H1 (cell line): ENCODE results near the gene TEAD3. TPM values are rescaled to one million over a fixed set of nuclear protein-coding genes. Genes with fewer than 3 reads are reported as not detected.

Source experiments
- CTCF ChIA-PET: fragments of 300-600 bp; sonication (Branson Sonifier 250); formaldehyde crosslinking; loops from one replicate; lab custom pipeline; 2021; ENCODE audit not compliant: partially characterized antibody; lab: Charles Lee
- POLR2A ChIA-PET: fragments of 300-600 bp; sonication (Branson Sonifier 250); formaldehyde crosslinking; loops from one replicate; lab custom pipeline; 2021; ENCODE audit warnings: inconsistent platforms; ENCODE audit not compliant: partially characterized antibody; lab: Charles Lee
- DNase-seq, 2 experiments: peaks; one replicate each; pipeline versions ENCODE4 v3.0.0 to v3.0.0-alpha.2; 2010 to 2022; ENCODE audit warnings: low spot score in 2 of 2, low read depth in 1 of 2, mixed read lengths in 1 of 2
- FAIRE-seq: peaks from 2 replicates; lab custom pipeline; 2011; peaks lifted over from hg19 to GRCh38; lab: Jason Lieb, UNC
- H2AFZ ChIP-seq: 2 replicates; pipeline ENCODE4 v1.8.1; 2012; ENCODE audit warnings: low read length, inconsistent platforms
- H2AK5ac ChIP-seq: 2 replicates; pipeline ENCODE4 v1.6.1; 2013; ENCODE audit warnings: low read depth, low read length
- H2BK120ac ChIP-seq: replicated peaks from 2 replicates; pipeline ENCODE3; 2013; ENCODE audit warnings: low read depth, low read length, inconsistent platforms
- H2BK12ac ChIP-seq: 2 replicates; pipeline ENCODE4 v1.6.1; 2013; ENCODE audit warnings: low read depth, low read length
- H2BK15ac ChIP-seq: 2 replicates; pipeline ENCODE4 v1.6.1; 2013; ENCODE audit warnings: low read length
- H2BK20ac ChIP-seq: 2 replicates; pipeline ENCODE4 v1.6.1; 2013; ENCODE audit warnings: low read length
- H2BK5ac ChIP-seq: 2 replicates; pipeline ENCODE4 v1.6.1; 2013; ENCODE audit warnings: low read depth, low read length
- H3K14ac ChIP-seq: 2 replicates; pipeline ENCODE4 v1.6.1; 2013; ENCODE audit warnings: inconsistent platforms; ENCODE audit not compliant: insufficient read length
- H3K18ac ChIP-seq: 2 replicates; pipeline ENCODE4 v1.6.1; 2013; ENCODE audit warnings: low read length; ENCODE audit errors: extremely low read depth
- H3K23ac ChIP-seq: 2 replicates; pipeline ENCODE4 v1.6.1; 2013; ENCODE audit warnings: inconsistent platforms; ENCODE audit not compliant: insufficient read length
- H3K23me2 ChIP-seq: 2 replicates; pipeline ENCODE4 v1.6.1; 2013; ENCODE audit warnings: low read depth, low read length
- H3K27ac ChIP-seq: 2 replicates; pipeline ENCODE4 v1.6.1; 2011; ENCODE audit warnings: low read depth, low read length, inconsistent platforms
- H3K27me3 ChIP-seq, 4 experiments: replicated peaks in 1 of 4; 1 replicate in 1 of 4; 2 replicates in 3 of 4; pipeline versions ENCODE4 v1.6.1 to v1.8.1; 2011 to 2013; ENCODE audit warnings: low read length in 3 of 4, mild to moderate bottlenecking in 3 of 4, inconsistent platforms in 2 of 4, mixed read lengths in 2 of 4, moderate library complexity in 1 of 4; ENCODE audit not compliant: control insufficient read depth in 3 of 4, insufficient read depth in 3 of 4; ENCODE audit errors: extremely low read depth in 1 of 4
- H3K36me3 ChIP-seq, 4 experiments: 2 replicates each; pipeline versions ENCODE4 v1.6.1 to v1.8.1; 2011 to 2013; ENCODE audit warnings: mild to moderate bottlenecking in 4 of 4, low read length in 3 of 4, moderate library complexity in 2 of 4, control low read depth in 1 of 4, inconsistent platforms in 1 of 4; ENCODE audit not compliant: insufficient read depth in 4 of 4, control insufficient read depth in 2 of 4
- H3K4ac ChIP-seq: replicated peaks from 2 replicates; pipeline ENCODE3; 2013; ENCODE audit warnings: low read length, low read depth, mixed read lengths, inconsistent platforms; ENCODE audit not compliant: insufficient read length
- H3K4me1 ChIP-seq, 4 experiments: replicated peaks in 1 of 4; 1 replicate in 1 of 4; 2 replicates in 3 of 4; pipeline versions ENCODE4 v1.6.1 to v1.8.1; 2011 to 2013; ENCODE audit warnings: low read length in 3 of 4, inconsistent platforms in 2 of 4, mixed read lengths in 1 of 4; ENCODE audit not compliant: insufficient read depth in 4 of 4, control insufficient read depth in 3 of 4
- H3K4me2 ChIP-seq, 2 experiments: 2 replicates each; pipeline versions ENCODE4 v1.6.1 to v1.8.1; 2011 to 2013; ENCODE audit warnings: low read depth in 2 of 2, low read length in 2 of 2, control low read depth in 1 of 2, inconsistent platforms in 1 of 2, mild to moderate bottlenecking in 1 of 2; ENCODE audit not compliant: insufficient read depth in 1 of 2
- H3K4me3 ChIP-seq, 4 experiments: fragments of 200-600, 300-600 bp in 1 of 4; sonication (generic), shearing (Covaris generic), sonication (Bioruptor Twin) in 1 of 4; 2 replicates each; pipeline versions ENCODE4 v1.5.1 to v1.8.1; 2011 to 2016; ENCODE audit warnings: low read length in 4 of 4, low read depth in 3 of 4, control low read depth in 2 of 4, inconsistent platforms in 2 of 4, mild to moderate bottlenecking in 2 of 4, mixed read lengths in 1 of 4, moderate library complexity in 1 of 4; ENCODE audit not compliant: insufficient read depth in 2 of 4; ENCODE audit errors: extremely low read depth in 1 of 4
- H3K56ac ChIP-seq: replicated peaks from 2 replicates; pipeline ENCODE3; 2013; ENCODE audit warnings: low read depth, mild to moderate bottlenecking, mixed read lengths, low read length, inconsistent platforms; ENCODE audit not compliant: insufficient read length
- H3K79me1 ChIP-seq: 2 replicates; pipeline ENCODE4 v1.6.1; 2013; ENCODE audit warnings: low read depth, low read length, control low read depth
- H3K79me2 ChIP-seq, 2 experiments: 2 replicates each; pipeline versions ENCODE4 v1.6.1 to v1.8.1; 2012 to 2013; ENCODE audit warnings: low read length in 2 of 2, mild to moderate bottlenecking in 2 of 2, inconsistent platforms in 1 of 2; ENCODE audit not compliant: insufficient read depth in 2 of 2, control insufficient read depth in 1 of 2
- H3K9ac ChIP-seq, 4 experiments: replicated peaks in 1 of 4; 1 replicate in 1 of 4; 2 replicates in 3 of 4; pipeline versions ENCODE4 v1.6.1 to v1.8.1; 2011 to 2013; ENCODE audit warnings: low read depth in 3 of 4, low read length in 3 of 4, control low read depth in 2 of 4, mild to moderate bottlenecking in 2 of 4, moderate library complexity in 2 of 4, inconsistent platforms in 1 of 4; ENCODE audit errors: extremely low read depth in 1 of 4
- H3K9me3 ChIP-seq, 2 experiments: 2 replicates each; pipeline versions ENCODE4 v1.6.1 to v1.8.1; 2012 to 2013; ENCODE audit warnings: mild to moderate bottlenecking in 2 of 2, moderate library complexity in 2 of 2, control low read depth in 1 of 2, inconsistent platforms in 1 of 2, low read depth in 1 of 2, low read length in 1 of 2, mixed read lengths in 1 of 2; ENCODE audit not compliant: insufficient read depth in 2 of 2
- H4K20me1 ChIP-seq, 2 experiments: replicated peaks in 1 of 2; 2 replicates each; pipeline versions ENCODE3 to v1.8.1; 2011 to 2013; ENCODE audit warnings: inconsistent platforms in 2 of 2, low read length in 2 of 2, mild to moderate bottlenecking in 1 of 2; ENCODE audit not compliant: insufficient read depth in 2 of 2, control insufficient read depth in 1 of 2
- H4K5ac ChIP-seq: 2 replicates; pipeline ENCODE4 v1.6.1; 2013; ENCODE audit warnings: low read length, low read depth, mixed read lengths, inconsistent platforms; ENCODE audit not compliant: insufficient read length
- H4K8ac ChIP-seq: 2 replicates; pipeline ENCODE4 v1.8.0; 2013; ENCODE audit warnings: mild to moderate bottlenecking, moderate library complexity, low read length, inconsistent platforms; ENCODE audit not compliant: insufficient read depth; ENCODE audit errors: extremely low read depth
- H4K91ac ChIP-seq: replicated peaks from 2 replicates; pipeline ENCODE3; 2013; ENCODE audit warnings: low read length, mixed read lengths, inconsistent platforms; ENCODE audit not compliant: insufficient read length
- CEBPB ChIP-seq: IDR thresholded peaks from 2 replicates; pipeline ENCODE4 v1.6.1; 2012; ENCODE audit warnings: low read depth, low read length
- WGBS, 2 experiments: shearing (Covaris generic) in 1 of 2; methylation state at CpG; one replicate each; pipeline versions ENCODE4 v1.1.6 to v1.1.7; 2013 to 2015; ENCODE audit warnings: low lambda C conversion rate in 2 of 2, mixed read lengths in 2 of 2, inconsistent platforms in 1 of 2, low coverage in 1 of 2, missing lambda C conversion rate in 1 of 2; ENCODE audit not compliant: insufficient replicate concordance in 2 of 2, insufficient coverage in 1 of 2, insufficient read length in 1 of 2; ENCODE audit errors: extremely low coverage in 1 of 2, missing lambda C conversion rate in 1 of 2; 5-methylcytosine and 5-hydroxymethylcytosine counted together
- polyA plus RNA-seq, 7 experiments: library from polyadenylated mRNA; depleted of rRNA in 3 of 7; stranded (reverse) in 5 of 7; unstranded in 2 of 7; fragments of >200 nt in 5 of 7; fragments of 200-250 nt in 2 of 7; gene quantifications; 1 replicate in 5 of 7; 2 replicates in 1 of 7; 4 replicates in 1 of 7; pipeline versions ENCODE4 v1.2.1 to v1.2.3, GENCODE V29; 2011 to 2013; ENCODE audit warnings: missing spikeins in 2 of 7, mixed read lengths in 2 of 7
- total RNA-seq: library from RNA; stranded (reverse); fragmentation: NEBNext Ultra II Directional; extraction: Animal tissue kit (Norgen Biotek cat#: 25700); gene quantifications from 2 replicates; pipeline ENCODE4 v1.2.1, GENCODE V29; 2021

TEAD3 gene
- total and polyA plus RNA-seq, 2 of the 8 experiments (the other 6 are each of a cell fraction or from before 2014, with no cell fraction given): 20.1 to 28.7 TPM

- Histone ChIP-seq H2AFZ (no peak overlapping the region), H2BK20ac (no peak overlapping the region), H3K4me3 (no peak overlapping the region), H2BK15ac (0 out of 2 replicates have a peak overlapping the region, but pooled peaks have one; percentile 3), H3K9me3 (no peaks in the 10 kb centered on the region), H3K4me1 (peaks cover 0 to 2% (median 0%) of the 10 kb centered on the region in 4 experiments; a peak in 1 of 7 replicates), H4K5ac (no peak overlapping the region), H4K20me1 (no peaks in the 10 kb centered on the region), H3K14ac (no peak overlapping the region), H2BK12ac (no peak overlapping the region), H3K56ac (no peak overlapping the region), H3K4ac (no peak overlapping the region), H3K23ac (no peak overlapping the region), H3K36me3 (no peaks in the 10 kb centered on the region), H3K27me3 (no peaks in the 10 kb centered on the region), H3K9ac (no peak overlapping the region), H3K18ac (no peak overlapping the region), H3K27ac (no peak overlapping the region), H2BK120ac (no peak overlapping the region), H2BK5ac (no peak overlapping the region), H4K8ac (no peak overlapping the region), H4K91ac (no peak overlapping the region), H3K79me1 (no peaks in the 10 kb centered on the region), H3K4me2 (no peak overlapping the region), H3K23me2 (no peaks in the 10 kb centered on the region), H2AK5ac (no peak overlapping the region), H3K79me2 (no peaks in the 10 kb centered on the region)
- CTCF ChIA-PET: interaction anchor here (0.5 to 15.8 kb wide), 13 partner anchors 8 to 489 kb away, joined by 3 to 138 read pairs (median 5); partner anchors contain the start of genes DEF6 and PPARD
- WGBS, 2 experiments: 91% methylated on average over 16 of the region's 16 CpGs; no CpG with 5 or more reads in 1 of the 2 experiments
- POLR2A ChIA-PET: interaction anchor here (1.0 kb wide), 1 partner anchor 176 kb away, joined by 3 read pairs; the partner anchor contains the start of gene ZNF76
- FAIRE-seq: no peak
- no peak for DNase-seq
- no peak for TF ChIP-seq CEBPB
These were observed 61.6 kb downstream of the TEAD3 start for GRCh38 chr6:35435074-35435837.
